NCI-H510A treated with DMSO at 0.1 percent for 48 hours (cell line): ENCODE measurements around the gene NPY4R2.
A peak's percentile ranks its signal among the peaks of the same experiment; 100 is the strongest.
"Not testable (repeated sequence)": the region's sequence is repeated elsewhere in the genome, so short reads cannot be mapped to it uniquely, and the experiment has no call there.

Experiments
- DNase-seq: peaks from one replicate; lab custom pipeline; 2025; lab: John Stamatoyannopoulos, UW

Gene NPY4R2

GRCh38 chr10:47933462-47933861, 15.0 kb downstream of the NPY4R2 start:
- DNase-seq = not testable (repeated sequence)

- DNase-seq = not testable (repeated sequence)
These were observed 18.3 kb downstream of the NPY4R2 start for GRCh38 chr10:47936772-47937228.

- not testable (repeated sequence) for DNase-seq
These were observed 19.2 kb downstream of the NPY4R2 start for GRCh38 chr10:47937634-47938033.

- not testable (repeated sequence) for DNase-seq
These were observed 22.4 kb downstream of the NPY4R2 start for GRCh38 chr10:47940821-47941220.

GRCh38 chr10:47941379-47941778, 22.9 kb downstream of the NPY4R2 start:
- DNase-seq = not testable (repeated sequence)

GRCh38 chr10:47942351-47943019, 24.0 kb downstream of the NPY4R2 start:
- peak; percentile 24 for DNase-seq

GRCh38 chr10:47943328-47943727, 24.9 kb downstream of the NPY4R2 start:
- not testable (repeated sequence) for DNase-seq

- DNase-seq = not testable (repeated sequence)
These were observed 29.0 kb downstream of the NPY4R2 start for GRCh38 chr10:47947424-47947823.

GRCh38 chr10:47957158-47957557, 38.7 kb downstream of the NPY4R2 start:
- DNase-seq = not testable (repeated sequence)

GRCh38 chr10:47959677-47960076, 41.2 kb downstream of the NPY4R2 start:
- not testable (repeated sequence) for DNase-seq

- DNase-seq = not testable (repeated sequence)
These were observed 42.2 kb downstream of the NPY4R2 start for GRCh38 chr10:47960699-47961098.

- DNase-seq = not testable (repeated sequence)
These were observed 44.3 kb downstream of the NPY4R2 start for GRCh38 chr10:47962785-47963184.

GRCh38 chr10:47964280-47965063, 46.0 kb downstream of the NPY4R2 start:
- DNase-seq = not testable (repeated sequence)

- DNase-seq = not testable (repeated sequence)
These were observed 50.5 kb downstream of the NPY4R2 start for GRCh38 chr10:47968988-47969387.

- DNase-seq = not testable (repeated sequence)
These were observed 51.6 kb downstream of the NPY4R2 start for GRCh38 chr10:47970047-47970446.

GRCh38 chr10:47971598-47971997, 53.1 kb downstream of the NPY4R2 start:
- DNase-seq = not testable (repeated sequence)

GRCh38 chr10:47972077-47972476, 53.6 kb downstream of the NPY4R2 start:
- DNase-seq = not testable (repeated sequence)
